ENCODE results near the gene FLCN. TPM values are rescaled to one million over a fixed set of nuclear protein-coding genes. Genes with fewer than 3 reads are reported as not detected.
A peak's percentile ranks its signal among the peaks of the same experiment; 100 is the strongest.

Gene FLCN
- total and polyA plus RNA-seq, 2 of the 13 experiments (the other 11 are each of a cell fraction or from before 2014, with no cell fraction given), result 16.6 to 24.9 TPM

GRCh38 chr17:17236295-17237025 is 508 bp downstream of the FLCN start:
- peak overlapping the region; percentile 94 for H3K9ac ChIP-seq (ENCODE audit: insufficient read depth, low read depth, low read length)
- H3K4me2 ChIP-seq (ENCODE audit: low read depth, low read length), result peak overlapping the region; percentile 88
- BruUV-seq (replicated peaks), result TSS peak; percentile 88
- H3K4me3 ChIP-seq (replicated peaks in 1 of 3; ENCODE audit: insufficient read depth in 1 of 3, low read depth in 2 of 3, low read length in 3 of 3), result peak overlapping the region; percentile 87 to 95 (median 91)
- DNase-seq (ENCODE audit: low spot score) (peak; percentile 50), ATAC-seq (peak; percentile 44), FAIRE-seq (no peak)
- peaks cover 54% of the 10 kb centered on the region for H3K4me1 ChIP-seq (ENCODE audit: insufficient read depth, low read length)
- H3K27me3 ChIP-seq (ENCODE audit: control insufficient read depth in 1 of 2, insufficient read depth in 2 of 2, low read length in 2 of 2), result no peaks in the 10 kb centered on the region
- POLR2A ChIA-PET, result interaction anchor here (0.7 to 2.8 kb wide), 8 partner anchors 17 to 204 kb away, joined by 3 to 12 read pairs (median 4); partner anchors contain the start of genes COPS3, MPRIP and PLD6
- H3K9me3 ChIP-seq (ENCODE audit: low read length), result no peaks in the 10 kb centered on the region
- intact Hi-C loops (cut with micrococcal nuclease; ENCODE audit: unreplicated experiment) (no loop called here), in situ Hi-C loops (cut with HindIII; ENCODE audit: extremely low pct_ligation_motif_present, low pct_unique_long_range_greater_than_20kb) (no loop called here)
- 0% methylated on average over 9 of the region's 31 CpGs for WGBS (ENCODE audit: low lambda C conversion rate)
- no peak overlapping the region for H2AFZ ChIP-seq (ENCODE audit: low read length)
- H3K27ac ChIP-seq (ENCODE audit: extremely low read length, insufficient read depth, low read length), result peak overlapping the region; percentile 92
- peaks cover 28% of the 10 kb centered on the region for H3K79me2 ChIP-seq (ENCODE audit: insufficient read depth, low read length)
- CTCF ChIA-PET (ENCODE audit: low intra/inter-chr PET ratio, low total read pairs), result no interaction called here
- H4K20me1 ChIP-seq (ENCODE audit: insufficient read depth, low read length), result no peaks in the 10 kb centered on the region
- H3K36me3 ChIP-seq (replicated peaks in 1 of 2; ENCODE audit: control insufficient read depth in 1 of 2, insufficient read depth in 2 of 2, low read length in 2 of 2), result peaks cover 2 to 13% of the 10 kb centered on the region in 2 experiments
- 0 out of 2 replicates have a peak, but pooled peaks have one; percentile 42 for TF ChIP-seq EEA1 (CRISPR knock-in tag; IDR thresholded peaks at IDR 0.05; ENCODE audit: borderline replicate concordance)
- TF ChIP-seq ZNF800 (CRISPR knock-in tag; IDR thresholded peaks at IDR 0.05), result 0 out of 2 replicates have a peak, but pooled peaks have one; percentile 5
- TF ChIP-seq HNF4G (IDR thresholded peaks at IDR 0.05; ENCODE audit: borderline replicate concordance, low read depth, low read length), result 0 out of 2 replicates have a peak, but pooled peaks have one; percentile 15
- TF ChIP-seq HNF4G (CRISPR knock-in tag; IDR thresholded peaks at IDR 0.05; ENCODE audit: borderline replicate concordance, low read depth), result no peak
- peak; percentile 94 for TF ChIP-seq ZNF572 (CRISPR knock-in tag; IDR thresholded peaks at IDR 0.05)
- TF ChIP-seq ZNF747 (CRISPR knock-in tag; IDR thresholded peaks at IDR 0.05; ENCODE audit: borderline replicate concordance), result 0 out of 2 replicates have a peak, but pooled peaks have one; percentile 21
- TF ChIP-seq RBM22 (optimal IDR thresholded peaks at IDR 0.05; ENCODE audit: low read length), result peak; percentile 19
- no peak for TF ChIP-seq ZNF350 (CRISPR knock-in tag; IDR thresholded peaks at IDR 0.05; ENCODE audit: borderline replicate concordance, low read depth)
- TF ChIP-seq KAT2B (IDR thresholded peaks at IDR 0.05; ENCODE audit: borderline replicate concordance, low read depth, low read length), result no peak
- TF ChIP-seq SP4 (CRISPR knock-in tag; IDR thresholded peaks at IDR 0.05), result peak; percentile 54
- peak; percentile 12 for TF ChIP-seq ASH2L (IDR thresholded peaks at IDR 0.05; ENCODE audit: insufficient read length, low read depth, low read length)
- TF ChIP-seq ZNF792 (CRISPR knock-in tag; IDR thresholded peaks at IDR 0.05), result peak; percentile 38; the same call in 1 of the 2 replicates
- TF ChIP-seq ZFP41 (CRISPR knock-in tag; IDR thresholded peaks at IDR 0.05; ENCODE audit: borderline replicate concordance), result peak; percentile 59; the same call in 1 of the 2 replicates
- TF ChIP-seq BCL3 (CRISPR knock-in tag; IDR thresholded peaks at IDR 0.05), result peak; percentile 27; the same call in 1 of the 2 replicates
- 0 out of 2 replicates have a peak, but pooled peaks have one; percentile 55 for TF ChIP-seq ZBTB7B (CRISPR knock-in tag; IDR thresholded peaks at IDR 0.05)
- 0 out of 2 replicates have a peak, but pooled peaks have one; percentile 38 for TF ChIP-seq JUND (CRISPR knock-in tag; IDR thresholded peaks at IDR 0.05)
- no peak for TF ChIP-seq PRDM10 (CRISPR knock-in tag; IDR thresholded peaks at IDR 0.05; ENCODE audit: low read depth)
